Ascending aorta (tissue), 2 donors: ENCODE data around the gene CLEC16A. TPM values are rescaled to one million over a fixed set of nuclear protein-coding genes. Genes with fewer than 3 reads are reported as not detected.

Experiments
- DNase-seq, 2 donors: peaks; one replicate each; pipeline ENCODE4 v3.0.0-alpha.2; 2019; ENCODE audit warnings: low spot score in 2 of 2
- H3K27ac ChIP-seq, 2 donors: fragments of 200-600 bp; sonication (generic); one replicate each; pipeline ENCODE4 v1.5.1; 2016 to 2017; ENCODE audit warnings: mild to moderate bottlenecking in 1 of 2
- H3K27me3 ChIP-seq: fragments of 200-600 bp; sonication (generic); one replicate; pipeline ENCODE4 v1.5.1; 2017
- H3K36me3 ChIP-seq, 2 donors: fragments of 200-600 bp; sonication (generic); one replicate each; pipeline ENCODE4 v1.5.1; 2016
- H3K4me1 ChIP-seq, 2 donors: fragments of 200-600 bp; sonication (generic); one replicate each; pipeline ENCODE4 v1.5.1; 2016 to 2017; ENCODE audit warnings: mild to moderate bottlenecking in 1 of 2
- H3K4me3 ChIP-seq, 2 donors: fragments of 200-600 bp; sonication (generic); one replicate each; pipeline ENCODE4 v1.5.1; 2016 to 2017; ENCODE audit warnings: mild to moderate bottlenecking in 1 of 2
- H3K9me3 ChIP-seq, 2 donors: fragments of 200-600 bp; sonication (generic); one replicate each; pipeline ENCODE4 v1.5.1; 2016
- intact Hi-C: fragments of 100-400 bp; cut with DNase I; formaldehyde crosslinking; loops from one replicate; pipeline ENCODE4 v1.15.1; 2023
- total RNA-seq: library from RNA; depleted of rRNA; stranded (reverse); fragments of >200 nt; gene quantifications from one replicate; pipeline ENCODE4 v1.1.0, GENCODE V29; 2016
- TF ChIP-seq, protein P1 (sequence below), 3 experiments: fragments of 200-600 bp in 2 of 3; fragments of 450-650 bp in 1 of 3; sonication (generic) in 2 of 3; IDR thresholded peaks; one replicate each; pipeline ENCODE4 v1.5.1; 2016 to 2019; ENCODE audit warnings: antibody characterized with exemption in 3 of 3, mild to moderate bottlenecking in 1 of 3, moderate library complexity in 1 of 3

Gene CLEC16A
- total RNA-seq, 1 donor from 2014 or later = 16.2 TPM

DNA sequence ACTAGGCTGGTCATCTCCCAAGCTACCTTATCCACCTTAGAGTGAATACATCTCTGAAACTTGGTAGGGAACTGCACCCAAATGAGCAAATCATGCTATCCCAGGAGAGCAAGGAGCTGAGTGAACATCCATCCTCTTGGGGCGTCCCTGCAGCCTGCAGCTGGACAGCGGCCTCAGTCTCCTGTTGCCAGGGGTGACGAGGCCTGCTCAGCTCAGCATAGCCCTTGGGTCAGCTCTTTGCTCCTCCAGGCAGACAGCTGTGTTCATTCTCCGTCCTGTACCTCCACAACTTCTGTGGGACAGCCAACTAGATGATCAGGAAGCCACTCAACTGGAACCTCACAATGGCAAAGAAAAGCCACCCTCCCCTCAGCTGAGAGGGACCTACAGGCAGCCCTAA is 199.8 kb downstream of the CLEC16A start:
- Histone ChIP-seq H3K27ac (no peak overlapping the region), H3K27me3 (no peaks in the 10 kb centered on the region), H3K4me3 (no peak overlapping the region), H3K9me3 (no peaks in the 10 kb centered on the region), H3K36me3 (no peaks in the 10 kb centered on the region), H3K4me1 (peaks cover 4 to 10% of the 10 kb centered on the region in 2 donors)
- TF ChIP-seq, protein P1, sequence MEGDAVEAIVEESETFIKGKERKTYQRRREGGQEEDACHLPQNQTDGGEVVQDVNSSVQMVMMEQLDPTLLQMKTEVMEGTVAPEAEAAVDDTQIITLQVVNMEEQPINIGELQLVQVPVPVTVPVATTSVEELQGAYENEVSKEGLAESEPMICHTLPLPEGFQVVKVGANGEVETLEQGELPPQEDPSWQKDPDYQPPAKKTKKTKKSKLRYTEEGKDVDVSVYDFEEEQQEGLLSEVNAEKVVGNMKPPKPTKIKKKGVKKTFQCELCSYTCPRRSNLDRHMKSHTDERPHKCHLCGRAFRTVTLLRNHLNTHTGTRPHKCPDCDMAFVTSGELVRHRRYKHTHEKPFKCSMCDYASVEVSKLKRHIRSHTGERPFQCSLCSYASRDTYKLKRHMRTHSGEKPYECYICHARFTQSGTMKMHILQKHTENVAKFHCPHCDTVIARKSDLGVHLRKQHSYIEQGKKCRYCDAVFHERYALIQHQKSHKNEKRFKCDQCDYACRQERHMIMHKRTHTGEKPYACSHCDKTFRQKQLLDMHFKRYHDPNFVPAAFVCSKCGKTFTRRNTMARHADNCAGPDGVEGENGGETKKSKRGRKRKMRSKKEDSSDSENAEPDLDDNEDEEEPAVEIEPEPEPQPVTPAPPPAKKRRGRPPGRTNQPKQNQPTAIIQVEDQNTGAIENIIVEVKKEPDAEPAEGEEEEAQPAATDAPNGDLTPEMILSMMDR (IDR thresholded peaks at IDR 0.05) = no peak
- intact Hi-C loops = no loop called here
- DNase-seq = no peak

DNA sequence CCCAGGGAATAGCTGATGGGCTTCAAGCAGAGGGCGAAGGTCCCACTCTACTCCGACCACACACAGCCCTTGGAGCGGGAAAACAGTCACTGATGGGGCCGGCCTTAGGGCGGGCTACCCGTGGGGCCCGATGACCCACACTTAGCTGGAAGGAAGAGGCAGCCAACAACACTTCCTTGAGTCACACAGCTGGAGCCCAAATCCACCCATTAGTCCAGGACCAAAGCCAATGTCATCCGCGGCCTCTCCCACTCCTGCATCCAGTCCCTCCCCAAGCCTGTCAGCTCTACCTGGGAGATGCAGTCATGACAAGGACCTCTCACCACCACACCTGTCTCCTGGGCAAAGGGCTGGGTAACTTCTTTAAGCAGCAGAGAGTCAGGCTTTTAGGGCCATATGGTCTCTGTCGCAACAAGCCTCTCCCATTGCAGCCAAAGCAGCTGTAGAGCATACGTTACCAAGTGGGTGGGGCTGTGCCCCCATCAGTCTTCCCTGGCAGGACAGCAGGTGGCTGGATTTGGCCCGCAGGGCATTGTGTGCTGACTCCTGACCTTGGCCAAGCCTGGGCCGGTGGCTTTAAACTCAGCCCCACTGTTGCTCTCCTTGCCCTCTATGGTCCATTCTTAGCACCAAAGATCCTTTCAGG is 200.9 kb downstream of the CLEC16A start:
- DNase-seq = no peak
- H3K4me1 ChIP-seq = peaks cover under 1 to 1% of the 10 kb centered on the region in 2 donors
- no peaks in the 10 kb centered on the region for H3K36me3 ChIP-seq
- H3K9me3 ChIP-seq = no peaks in the 10 kb centered on the region
- TF ChIP-seq, protein P1 (IDR thresholded peaks at IDR 0.05) = no peak
- no peak overlapping the region for H3K27ac ChIP-seq
- intact Hi-C loops = no loop called here
- no peaks in the 10 kb centered on the region for H3K27me3 ChIP-seq
- no peak overlapping the region for H3K4me3 ChIP-seq

DNA sequence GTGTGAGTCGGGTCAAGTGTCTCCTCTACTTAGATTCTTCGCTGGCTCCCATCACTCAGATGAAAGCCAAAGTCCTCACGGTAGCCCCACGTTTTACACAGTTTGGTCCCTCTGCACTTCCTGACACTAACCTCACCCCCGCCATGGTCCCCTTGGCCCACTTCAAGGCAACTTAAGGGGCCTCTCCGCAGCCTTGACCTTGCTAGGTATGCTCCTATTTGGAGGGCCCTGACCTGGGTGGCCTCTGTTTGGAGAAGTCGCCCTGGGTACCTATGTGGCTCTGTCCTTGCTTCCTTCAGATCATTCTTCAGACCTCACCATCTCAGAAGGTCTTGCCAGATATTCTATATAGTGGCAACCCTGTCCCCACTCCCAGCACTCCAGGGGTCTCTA is 201.5 kb downstream of the CLEC16A start:
- intact Hi-C loops = no loop called here
- no peaks in the 10 kb centered on the region for H3K4me1 ChIP-seq
- TF ChIP-seq, protein P1 (IDR thresholded peaks at IDR 0.05) = no peak

DNA sequence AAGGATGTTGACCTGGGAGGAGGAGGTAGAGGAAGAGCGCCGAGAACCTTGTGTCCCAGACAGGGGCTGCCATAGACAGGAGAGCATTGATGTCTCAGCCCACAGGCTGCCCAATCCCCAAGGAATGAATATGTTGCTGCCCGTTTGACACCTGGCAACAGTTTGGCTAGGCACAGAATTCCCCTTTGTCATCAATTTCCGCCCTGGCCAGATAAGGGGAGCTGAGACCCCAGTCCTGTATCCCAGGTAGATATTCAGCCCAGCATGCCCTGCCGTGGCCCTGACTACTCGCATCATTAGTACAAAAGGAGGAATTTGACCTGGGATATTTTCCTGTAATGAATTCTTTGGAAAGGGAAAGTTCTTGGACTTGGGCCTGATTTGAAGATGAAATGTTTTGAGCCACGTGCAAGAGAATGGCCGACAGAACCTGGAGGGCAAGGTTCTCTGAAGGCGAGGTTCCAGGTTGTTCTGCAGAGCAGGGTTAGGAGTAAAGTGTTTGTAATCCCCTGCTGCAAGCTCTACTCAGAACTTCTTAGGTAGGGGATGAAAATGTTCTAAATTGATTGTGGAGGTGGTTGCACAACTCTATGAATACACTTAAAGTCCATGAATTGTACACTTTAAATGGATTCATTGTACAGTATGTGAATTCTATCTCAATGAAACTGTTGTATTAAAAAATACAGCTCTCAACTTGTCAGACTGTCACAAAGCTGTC is 202.8 kb downstream of the CLEC16A start:
- no peak for DNase-seq

More for the DNA sequence above, 201.5 kb downstream of the CLEC16A start:
- Histone ChIP-seq H3K4me3 (no peak overlapping the region), H3K9me3 (no peaks in the 10 kb centered on the region), H3K27me3 (no peaks in the 10 kb centered on the region), H3K36me3 (no peaks in the 10 kb centered on the region), H3K27ac (no peak overlapping the region)
- no peak for DNase-seq

DNA sequence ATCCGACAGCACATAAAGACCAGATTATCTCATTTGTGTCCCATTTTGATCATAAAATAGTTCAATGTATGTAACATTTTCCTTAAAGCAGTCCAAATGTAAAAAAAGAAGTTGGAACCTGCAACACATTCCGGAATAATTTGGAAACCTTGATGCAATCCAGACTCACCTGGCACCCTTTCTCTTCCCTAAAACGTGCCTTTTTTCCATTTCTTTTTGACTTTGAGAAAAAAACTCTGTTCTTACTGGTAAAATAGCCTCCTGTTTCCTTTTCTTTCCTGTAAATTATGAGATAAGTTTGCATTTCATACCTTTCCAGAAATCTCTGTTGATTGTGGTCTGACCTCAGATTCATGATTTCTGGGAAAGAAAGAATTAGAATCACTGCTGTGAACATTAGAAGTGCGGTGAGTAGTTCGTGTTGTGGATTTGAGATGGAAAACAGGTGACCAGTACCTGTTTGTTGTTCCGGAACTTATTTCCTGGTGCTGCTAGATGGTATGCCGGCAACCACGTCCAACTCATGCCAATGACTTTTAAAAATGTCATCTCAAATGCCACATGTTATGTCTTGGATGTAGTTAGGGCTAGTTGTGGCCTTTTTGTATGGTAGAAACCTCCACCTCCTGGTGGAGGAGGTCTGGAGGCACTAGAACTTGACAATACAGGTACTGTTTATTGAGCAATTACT is 203.5 kb downstream of the CLEC16A start:
- Histone ChIP-seq H3K27ac (no peak overlapping the region), H3K27me3 (no peaks in the 10 kb centered on the region), H3K4me3 (no peak overlapping the region), H3K4me1 (no peaks in the 10 kb centered on the region), H3K9me3 (no peaks in the 10 kb centered on the region), H3K36me3 (no peaks in the 10 kb centered on the region)
- TF ChIP-seq, protein P1 (IDR thresholded peaks at IDR 0.05) = no peak
- no peak for DNase-seq
- intact Hi-C loops = no loop called here

More for the DNA sequence above, 202.8 kb downstream of the CLEC16A start:
- no peaks in the 10 kb centered on the region for H3K9me3 ChIP-seq
- H3K27me3 ChIP-seq = no peaks in the 10 kb centered on the region
- H3K36me3 ChIP-seq = no peaks in the 10 kb centered on the region
- no peak overlapping the region for H3K27ac ChIP-seq
- no peak overlapping the region for H3K4me3 ChIP-seq
- H3K4me1 ChIP-seq = no peaks in the 10 kb centered on the region
- intact Hi-C loops = no loop called here
- TF ChIP-seq, protein P1 (IDR thresholded peaks at IDR 0.05) = no peak
